Gastrocnemius medialis (tissue), 4 donors: ENCODE data around the gene NUDCD3.

ENCODE experiments used
- CTCF ChIP-seq, 5 experiments: fragments of 450-650 bp in 3 of 5; fragments of 200-600 bp in 2 of 5; sonication (generic) in 2 of 5; IDR thresholded peaks in 4 of 5; conservative IDR thresholded peaks in 1 of 5; 1 replicate in 4 of 5; 2 replicates in 1 of 5; pipeline ENCODE4 v1.5.1; 2016 to 2019; ENCODE audit warnings: antibody characterized with exemption in 5 of 5, mild to moderate bottlenecking in 3 of 5, moderate library complexity in 3 of 5
- POLR2A ChIP-seq, 2 donors: fragments of 450-650 bp; IDR thresholded peaks; one replicate each; pipeline ENCODE4 v1.6.1; 2017; ENCODE audit warnings: antibody characterized with exemption in 2 of 2, mild to moderate bottlenecking in 2 of 2, moderate library complexity in 2 of 2

GRCh38 chr7:44431091-44431608 lies 59.3 kb downstream of the NUDCD3 start:
- peak in 2 of 5 experiments; percentile 23 to 33 for TF ChIP-seq CTCF (IDR thresholded peaks at IDR 0.05 in 4 of 5, conservative IDR thresholded peaks at IDR 0.05 in 1 of 5)
- no peak for TF ChIP-seq POLR2A (IDR thresholded peaks at IDR 0.05)
